OCI-LY1 (cell line): ENCODE results near the gene PPP5C.

Experiments
- H2AFZ ChIP-seq: fragments of 200-600 bp; sonication (generic), shearing (Covaris generic); 2 replicates; pipeline ENCODE4 v1.6.0; 2014; ENCODE audit warnings: antibody characterized with exemption, mild to moderate bottlenecking, low read length
- H3F3A ChIP-seq: fragments of 200-600 bp; sonication (generic), shearing (Covaris generic); 2 replicates; pipeline ENCODE4 v1.6.0; 2014; ENCODE audit warnings: mild to moderate bottlenecking, antibody characterized with exemption, low read length, moderate library complexity; ENCODE audit not compliant: insufficient read depth
- H3K27ac ChIP-seq: fragments of 200-600 bp; sonication (generic); 2 replicates; pipeline ENCODE4 v1.5.1; 2014; ENCODE audit warnings: low read length, mixed run types, mild to moderate bottlenecking, low read depth; ENCODE audit not compliant: poor library complexity, severe bottlenecking
- H3K27me3 ChIP-seq: fragments of 200-600 bp; sonication (generic); 2 replicates; pipeline ENCODE4 v1.6.0; 2014; ENCODE audit warnings: antibody characterized with exemption, mild to moderate bottlenecking, low read length, moderate library complexity; ENCODE audit not compliant: insufficient read depth
- H3K36me3 ChIP-seq: fragments of 200-600 bp; sonication (generic); 2 replicates; pipeline ENCODE4 v1.6.1; 2014; ENCODE audit warnings: mild to moderate bottlenecking, antibody characterized with exemption, low read length, moderate library complexity, mixed read lengths; ENCODE audit not compliant: insufficient read depth
- H3K4me1 ChIP-seq: fragments of 200-600 bp; sonication (generic); 2 replicates; pipeline ENCODE4 v1.5.1; 2014; ENCODE audit warnings: mild to moderate bottlenecking, low read length, moderate library complexity; ENCODE audit not compliant: insufficient read depth, severe bottlenecking
- H3K4me2 ChIP-seq: fragments of 200-600 bp; sonication (generic), shearing (Covaris generic); 2 replicates; pipeline ENCODE4 v1.6.1; 2014; ENCODE audit warnings: low read length
- H3K4me3 ChIP-seq: fragments of 200-600 bp; sonication (generic); 2 replicates; pipeline ENCODE4 v1.5.1; 2014; ENCODE audit warnings: low read length, low read depth, mild to moderate bottlenecking, mixed read lengths; ENCODE audit not compliant: poor library complexity, severe bottlenecking
- H3K79me2 ChIP-seq: fragments of 200-600 bp; shearing (Covaris generic); 2 replicates; pipeline ENCODE4 v1.6.1; 2016; ENCODE audit warnings: mixed run types, low read length, mixed read lengths; ENCODE audit not compliant: insufficient read depth
- H3K9ac ChIP-seq: fragments of 200-600 bp; sonication (generic), shearing (Covaris generic); 2 replicates; pipeline ENCODE4 v1.6.1; 2014; ENCODE audit warnings: mild to moderate bottlenecking, low read length, mixed read lengths
- H3K9me2 ChIP-seq: fragments of 200-600 bp; sonication (generic), shearing (Covaris generic); 2 replicates; pipeline ENCODE4 v1.6.1; 2014; ENCODE audit warnings: low read depth, mild to moderate bottlenecking, low read length, mixed read lengths
- H3K9me3 ChIP-seq: fragments of 200-600 bp; shearing (Covaris generic); 2 replicates; pipeline ENCODE4 v1.6.1; 2014; ENCODE audit warnings: low read length, mixed read lengths
- H4K20me1 ChIP-seq: fragments of 200-600 bp; sonication (generic), shearing (Covaris generic); 2 replicates; pipeline ENCODE4 v1.6.0; 2016; ENCODE audit warnings: mild to moderate bottlenecking, low read length; ENCODE audit not compliant: insufficient read depth
- EZH2 ChIP-seq: fragments of 200-600 bp; sonication (generic), shearing (Covaris generic); IDR thresholded peaks from 2 replicates; pipeline ENCODE4 v1.8.0; 2017; ENCODE audit warnings: borderline replicate concordance, mixed run types, mild to moderate bottlenecking, antibody characterized with exemption, low read length, moderate library complexity, mixed read lengths
- TF ChIP-seq, protein P1 (sequence below): fragments of 200-600 bp; sonication (generic), shearing (Covaris generic); IDR thresholded peaks from 2 replicates; pipeline ENCODE4 v1.5.1; 2017; ENCODE audit warnings: mild to moderate bottlenecking, antibody characterized with exemption, low read length, moderate library complexity, mixed read lengths

The PPP5C gene

DNA sequence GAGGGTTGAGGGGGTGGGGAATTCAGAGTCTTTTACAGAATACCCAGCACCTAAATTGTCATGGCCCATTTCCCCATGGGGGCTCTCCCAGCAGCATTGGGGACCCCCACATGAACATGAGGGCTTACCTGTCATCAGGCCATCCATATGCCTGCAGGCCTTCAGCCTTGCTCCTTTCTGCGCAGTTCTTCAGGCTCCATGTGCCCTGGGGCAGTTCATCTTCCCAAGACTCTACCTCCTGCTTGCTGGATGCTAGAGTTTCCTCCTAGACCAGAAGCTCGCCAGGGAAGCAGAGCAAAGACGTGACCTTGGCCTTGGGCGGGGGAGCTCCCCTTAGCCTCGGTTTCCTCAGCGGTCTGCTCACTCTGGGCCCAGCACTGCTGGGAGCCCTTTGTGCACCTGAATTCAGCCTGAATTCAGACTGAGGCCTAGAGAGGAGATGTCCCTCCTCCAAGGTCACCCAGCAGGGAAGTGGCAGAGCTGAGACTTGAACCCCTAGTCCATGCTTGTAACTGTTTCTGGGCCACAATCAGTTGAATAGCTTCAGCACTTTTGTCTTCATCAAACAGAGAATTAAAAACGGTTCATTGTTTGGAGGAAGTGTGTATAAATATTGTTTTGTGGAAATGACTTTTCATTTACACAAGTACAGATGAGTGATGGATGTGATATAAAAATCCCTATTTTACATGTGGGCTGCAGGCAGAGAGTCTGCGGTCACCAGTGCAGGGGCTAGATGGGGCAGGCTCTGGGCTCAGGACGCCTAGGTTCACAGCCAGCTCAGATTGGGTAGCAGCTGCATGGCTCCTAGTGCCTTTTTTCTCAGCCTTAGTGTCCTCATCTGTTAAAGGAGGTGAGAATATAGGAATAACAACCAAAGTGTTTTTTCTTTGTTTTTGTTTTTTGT is 9.5 kb downstream of the PPP5C start:
- Histone ChIP-seq H3F3A (0 out of 2 replicates have a peak, but pooled peaks cover 4% of the 10 kb centered on the region), H2AFZ (no peak overlapping the region), H3K9ac (no peak overlapping the region), H3K9me3 (no peaks in the 10 kb centered on the region), H3K4me3 (no peak overlapping the region), H3K4me1 (peaks cover 32% of the 10 kb centered on the region), H3K79me2 (peaks cover 30% of the 10 kb centered on the region), H4K20me1 (0 out of 2 replicates have a peak, but pooled peaks cover 3% of the 10 kb centered on the region), H3K9me2 (no peaks in the 10 kb centered on the region), H3K4me2 (no peak overlapping the region), H3K27me3 (no peaks in the 10 kb centered on the region), H3K36me3 (peaks cover 83% of the 10 kb centered on the region), H3K27ac (peak overlapping the region; percentile 42)
- TF ChIP-seq, protein P1, sequence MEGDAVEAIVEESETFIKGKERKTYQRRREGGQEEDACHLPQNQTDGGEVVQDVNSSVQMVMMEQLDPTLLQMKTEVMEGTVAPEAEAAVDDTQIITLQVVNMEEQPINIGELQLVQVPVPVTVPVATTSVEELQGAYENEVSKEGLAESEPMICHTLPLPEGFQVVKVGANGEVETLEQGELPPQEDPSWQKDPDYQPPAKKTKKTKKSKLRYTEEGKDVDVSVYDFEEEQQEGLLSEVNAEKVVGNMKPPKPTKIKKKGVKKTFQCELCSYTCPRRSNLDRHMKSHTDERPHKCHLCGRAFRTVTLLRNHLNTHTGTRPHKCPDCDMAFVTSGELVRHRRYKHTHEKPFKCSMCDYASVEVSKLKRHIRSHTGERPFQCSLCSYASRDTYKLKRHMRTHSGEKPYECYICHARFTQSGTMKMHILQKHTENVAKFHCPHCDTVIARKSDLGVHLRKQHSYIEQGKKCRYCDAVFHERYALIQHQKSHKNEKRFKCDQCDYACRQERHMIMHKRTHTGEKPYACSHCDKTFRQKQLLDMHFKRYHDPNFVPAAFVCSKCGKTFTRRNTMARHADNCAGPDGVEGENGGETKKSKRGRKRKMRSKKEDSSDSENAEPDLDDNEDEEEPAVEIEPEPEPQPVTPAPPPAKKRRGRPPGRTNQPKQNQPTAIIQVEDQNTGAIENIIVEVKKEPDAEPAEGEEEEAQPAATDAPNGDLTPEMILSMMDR: no peak
- TF ChIP-seq EZH2: no peak

DNA sequence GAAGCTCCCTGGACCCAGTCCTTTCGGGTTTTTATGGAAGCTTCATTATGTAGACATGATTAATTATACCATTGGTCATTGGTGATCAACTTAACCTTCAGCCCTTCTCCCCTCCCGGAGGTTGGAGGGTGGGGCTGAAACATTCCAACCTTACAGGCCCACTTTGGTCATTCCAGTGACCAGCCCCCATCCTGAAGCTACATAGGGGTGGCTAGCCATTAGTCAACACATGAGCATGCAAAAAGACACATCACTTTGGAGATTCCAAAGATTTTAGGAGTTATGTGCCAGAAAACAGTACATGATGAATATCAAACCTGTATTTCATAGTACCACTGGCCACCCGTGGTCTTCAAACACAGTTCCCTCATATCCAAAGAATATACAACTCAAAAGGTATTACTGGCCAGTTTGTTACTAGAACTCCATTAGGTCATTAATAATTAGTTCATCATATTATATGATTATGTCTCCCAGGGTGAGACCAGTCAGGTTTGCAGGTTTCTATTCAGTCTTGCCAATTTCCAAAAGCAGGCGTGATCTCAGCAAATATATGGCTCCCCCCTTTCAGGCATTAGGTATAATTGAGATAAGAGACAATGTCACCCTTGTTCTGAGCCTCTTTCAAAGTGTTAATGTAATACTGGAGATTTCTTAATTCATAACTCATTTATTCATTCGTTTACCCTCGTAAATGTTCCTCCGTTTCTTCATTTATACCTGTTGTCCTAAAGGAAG is 11.1 kb downstream of the PPP5C start:
- Histone ChIP-seq H3K9ac (no peak overlapping the region), H3K27ac (no peak overlapping the region), H3K9me3 (no peaks in the 10 kb centered on the region), H3K9me2 (no peaks in the 10 kb centered on the region), H3F3A (0 out of 2 replicates have a peak, but pooled peaks cover 4% of the 10 kb centered on the region), H2AFZ (no peak overlapping the region), H3K27me3 (no peaks in the 10 kb centered on the region), H3K79me2 (peaks cover 35% of the 10 kb centered on the region), H3K4me2 (no peak overlapping the region), H3K36me3 (peaks cover 78% of the 10 kb centered on the region), H4K20me1 (0 out of 2 replicates have a peak, but pooled peaks cover 3% of the 10 kb centered on the region), H3K4me1 (peaks cover 21% of the 10 kb centered on the region), H3K4me3 (no peak overlapping the region)
- TF ChIP-seq, protein P1: no peak
- no peak for TF ChIP-seq EZH2

DNA sequence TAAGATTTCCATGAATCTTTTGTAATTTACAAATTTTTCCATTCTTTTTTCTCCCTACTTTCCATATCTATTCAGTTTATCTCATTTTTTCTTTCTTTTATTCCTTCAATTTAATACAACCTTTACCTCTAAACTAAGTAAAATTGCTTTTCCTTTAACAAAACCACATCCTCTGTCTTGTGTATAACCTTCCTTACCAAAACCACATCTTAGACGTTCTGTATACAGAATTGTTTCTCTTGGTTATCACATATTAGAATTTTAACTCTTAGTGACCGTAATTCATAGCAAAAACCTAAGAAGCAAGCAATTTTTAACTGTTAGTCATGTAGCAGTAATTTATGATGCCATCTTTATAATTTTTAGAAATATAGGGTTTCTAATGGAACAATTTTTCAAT is 15.0 kb downstream of the PPP5C start:
- Histone ChIP-seq H3K4me2 (no peak overlapping the region), H3K9me2 (no peaks in the 10 kb centered on the region), H3K9ac (no peak overlapping the region), H3K9me3 (no peaks in the 10 kb centered on the region), H4K20me1 (0 out of 2 replicates have a peak, but pooled peaks cover 3% of the 10 kb centered on the region), H3F3A (0 out of 2 replicates have a peak, but pooled peaks cover 4% of the 10 kb centered on the region), H3K4me1 (peaks cover 5% of the 10 kb centered on the region), H3K27me3 (no peaks in the 10 kb centered on the region), H3K36me3 (peaks cover 72% of the 10 kb centered on the region), H3K79me2 (peaks cover 40% of the 10 kb centered on the region), H3K27ac (no peak overlapping the region), H3K4me3 (no peak overlapping the region), H2AFZ (no peak overlapping the region)
- no peak for TF ChIP-seq EZH2
- TF ChIP-seq, protein P1: no peak
